A673 (cell line): ENCODE data around the gene XRCC3. TPM values are rescaled to one million over a fixed set of nuclear protein-coding genes. Genes with fewer than 3 reads are reported as not detected.

Source experiments
- BruUV-seq: library from RNA; stranded (reverse); fragments of 400-500 nt; replicated peaks from 2 replicates; lab custom pipeline; 2021; lab: Mats Ljungman, UMichigan
- CTCF ChIA-PET: fragments of 300-600 bp; sonication (Branson Sonifier 250); formaldehyde crosslinking; loops from one replicate; lab custom pipeline; 2022; ENCODE audit warnings: antibody characterized with exemption; lab: Charles Lee
- POLR2A ChIA-PET: fragments of 300-600 bp; sonication (Branson Sonifier 250); formaldehyde crosslinking; loops from one replicate; lab custom pipeline; 2022; ENCODE audit warnings: antibody characterized with exemption; ENCODE audit not compliant: low non-redundant PET; lab: Charles Lee
- DNase-seq: peaks from one replicate; pipeline ENCODE4 v3.0.0-alpha.2; 2015; ENCODE audit warnings: low spot score
- H3K27ac ChIP-seq: fragments of 200-600 bp; sonication (generic); 2 replicates; pipeline ENCODE4 v1.5.1; 2016; ENCODE audit warnings: mixed run types, low read depth, mild to moderate bottlenecking, mixed read lengths, antibody characterized with exemption, low read length; ENCODE audit not compliant: poor library complexity, severe bottlenecking
- H3K27me3 ChIP-seq: fragments of 200-600 bp; sonication (generic); replicated peaks from 2 replicates; pipeline ENCODE4 v1.6.1; 2017; ENCODE audit warnings: mixed run types, low read depth, mild to moderate bottlenecking, mixed read lengths, antibody characterized with exemption, low read length; ENCODE audit not compliant: insufficient read depth, poor library complexity
- H3K36me3 ChIP-seq: fragments of 200-600 bp; sonication (generic); 2 replicates; pipeline ENCODE4 v1.6.1; 2016; ENCODE audit warnings: mixed run types, mild to moderate bottlenecking, mixed read lengths, antibody characterized with exemption, low read length; ENCODE audit not compliant: insufficient read depth, poor library complexity, severe bottlenecking
- H3K4me1 ChIP-seq: fragments of 200-600 bp; sonication (generic); 2 replicates; pipeline ENCODE4 v1.6.1; 2017; ENCODE audit warnings: mixed run types, mild to moderate bottlenecking, mixed read lengths, antibody characterized with exemption, low read length; ENCODE audit not compliant: insufficient read depth, poor library complexity, severe bottlenecking
- H3K4me3 ChIP-seq: fragments of 200-600 bp; sonication (generic); 2 replicates; pipeline ENCODE4 v1.5.1; 2016; ENCODE audit warnings: low read depth, mixed run types, mild to moderate bottlenecking, mixed read lengths, low read length; ENCODE audit not compliant: poor library complexity, severe bottlenecking
- H3K9me3 ChIP-seq: fragments of 200-600 bp; sonication (generic); 2 replicates; pipeline ENCODE4 v1.6.1; 2016; ENCODE audit warnings: mixed run types, low read depth, mild to moderate bottlenecking, mixed read lengths, antibody characterized with exemption, low read length; ENCODE audit not compliant: poor library complexity, severe bottlenecking
- EZH2 ChIP-seq: fragments of 200-600 bp; sonication (generic); IDR thresholded peaks from 2 replicates; pipeline ENCODE4 v1.6.1; 2017; ENCODE audit warnings: borderline replicate concordance, low read depth, mild to moderate bottlenecking, mixed read lengths, antibody characterized with exemption, low read length; ENCODE audit not compliant: poor library complexity, severe bottlenecking
- intact Hi-C: fragments of 100-400 bp; cut with micrococcal nuclease; formaldehyde crosslinking; loops from one replicate; pipeline ENCODE4 v1.10.0; 2022; ENCODE audit not compliant: unreplicated experiment
- total RNA-seq: library from RNA; stranded (reverse); gene quantifications from 2 replicates; pipeline ENCODE4 v1.2.3, GENCODE V29; 2021
- TF ChIP-seq, protein P1 (sequence below): fragments of 300-800, 200-600 bp; sonication (generic); conservative IDR thresholded peaks from 2 replicates; pipeline ENCODE4 v1.5.1; 2017; ENCODE audit warnings: low read depth, mild to moderate bottlenecking, antibody characterized with exemption, low read length, moderate library complexity, mixed read lengths

XRCC3 gene
- total RNA-seq, 1 experiment from 2014 or later = 91.8 TPM

DNA sequence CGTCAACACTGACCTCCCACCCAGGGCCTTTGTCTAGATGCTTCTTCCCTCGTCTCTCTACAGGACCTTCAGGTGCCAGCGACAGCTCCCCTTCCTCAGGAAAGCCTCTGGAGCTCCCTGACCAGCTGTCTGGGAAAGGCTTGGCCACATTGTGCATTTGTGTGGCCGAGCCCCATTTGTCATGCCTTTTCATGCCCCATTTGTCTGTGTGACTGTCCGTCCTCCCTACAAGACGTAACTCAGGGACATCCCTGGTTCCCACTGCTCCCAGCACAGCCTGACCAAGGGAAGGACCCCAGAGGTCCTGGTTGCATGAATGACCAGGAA is 24.2 kb upstream of the XRCC3 start:
- TF ChIP-seq EZH2 = no peak
- TF ChIP-seq, protein P1, sequence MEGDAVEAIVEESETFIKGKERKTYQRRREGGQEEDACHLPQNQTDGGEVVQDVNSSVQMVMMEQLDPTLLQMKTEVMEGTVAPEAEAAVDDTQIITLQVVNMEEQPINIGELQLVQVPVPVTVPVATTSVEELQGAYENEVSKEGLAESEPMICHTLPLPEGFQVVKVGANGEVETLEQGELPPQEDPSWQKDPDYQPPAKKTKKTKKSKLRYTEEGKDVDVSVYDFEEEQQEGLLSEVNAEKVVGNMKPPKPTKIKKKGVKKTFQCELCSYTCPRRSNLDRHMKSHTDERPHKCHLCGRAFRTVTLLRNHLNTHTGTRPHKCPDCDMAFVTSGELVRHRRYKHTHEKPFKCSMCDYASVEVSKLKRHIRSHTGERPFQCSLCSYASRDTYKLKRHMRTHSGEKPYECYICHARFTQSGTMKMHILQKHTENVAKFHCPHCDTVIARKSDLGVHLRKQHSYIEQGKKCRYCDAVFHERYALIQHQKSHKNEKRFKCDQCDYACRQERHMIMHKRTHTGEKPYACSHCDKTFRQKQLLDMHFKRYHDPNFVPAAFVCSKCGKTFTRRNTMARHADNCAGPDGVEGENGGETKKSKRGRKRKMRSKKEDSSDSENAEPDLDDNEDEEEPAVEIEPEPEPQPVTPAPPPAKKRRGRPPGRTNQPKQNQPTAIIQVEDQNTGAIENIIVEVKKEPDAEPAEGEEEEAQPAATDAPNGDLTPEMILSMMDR = no peak
- ChIA-PET CTCF (no interaction called here), POLR2A (no interaction called here)
- DNase-seq = no peak
- no TSS peak for BruUV-seq
- intact Hi-C loops = no loop called here
- peaks cover 3% of the 10 kb centered on the region for H3K36me3 ChIP-seq
- H3K27me3 ChIP-seq = no peaks in the 10 kb centered on the region
- no peak overlapping the region for H3K4me3 ChIP-seq
- H3K4me1 ChIP-seq = no peaks in the 10 kb centered on the region
- no peaks in the 10 kb centered on the region for H3K9me3 ChIP-seq
- H3K27ac ChIP-seq = no peak overlapping the region

DNA sequence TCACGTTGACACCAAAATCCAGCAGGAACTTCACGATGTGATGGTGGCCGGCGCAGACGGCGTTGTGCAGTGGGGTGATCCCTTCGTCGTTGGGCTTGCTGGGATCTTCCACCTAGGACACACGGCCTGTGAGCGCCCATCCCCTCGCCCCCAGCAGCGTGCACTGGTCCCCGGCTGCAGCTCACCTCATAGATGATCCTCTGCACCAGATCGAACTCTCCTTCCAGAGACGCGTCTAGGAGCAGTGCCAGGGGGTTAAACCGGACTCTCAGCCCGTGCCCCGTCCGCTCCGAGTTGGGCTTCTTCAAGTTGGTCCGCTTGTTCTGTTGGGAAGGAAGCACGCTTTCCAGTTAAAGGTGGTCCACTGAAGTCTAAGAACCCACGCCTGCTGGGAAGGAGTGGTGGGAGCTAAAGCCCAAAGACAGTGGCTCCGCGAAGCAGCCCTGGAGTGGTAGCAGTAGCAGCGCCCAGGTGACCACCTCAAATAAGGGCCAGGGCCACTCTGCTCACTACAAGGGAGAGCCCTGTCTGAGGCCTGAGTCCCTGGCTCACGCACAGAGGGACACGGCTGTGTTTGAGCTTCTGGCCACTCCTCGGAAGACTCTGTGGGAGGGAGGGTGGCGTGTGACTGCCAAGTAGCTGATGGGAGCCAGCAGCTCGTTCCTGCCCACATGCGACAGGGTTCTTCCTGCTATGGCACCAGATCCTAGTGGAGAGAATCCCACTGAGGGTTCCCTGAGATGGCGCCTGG is 23.6 kb upstream of the XRCC3 start:
- no peaks in the 10 kb centered on the region for H3K27me3 ChIP-seq
- H3K36me3 ChIP-seq = peaks cover 4% of the 10 kb centered on the region
- H3K27ac ChIP-seq = no peak overlapping the region
- H3K4me1 ChIP-seq = no peaks in the 10 kb centered on the region
- H3K4me3 ChIP-seq = no peak overlapping the region
- ChIA-PET POLR2A (no interaction called here), CTCF (no interaction called here)
- H3K9me3 ChIP-seq = no peaks in the 10 kb centered on the region
- intact Hi-C loops = no loop called here
- no TSS peak for BruUV-seq
- no peak for TF ChIP-seq EZH2
- TF ChIP-seq, protein P1 = no peak
- no peak for DNase-seq

DNA sequence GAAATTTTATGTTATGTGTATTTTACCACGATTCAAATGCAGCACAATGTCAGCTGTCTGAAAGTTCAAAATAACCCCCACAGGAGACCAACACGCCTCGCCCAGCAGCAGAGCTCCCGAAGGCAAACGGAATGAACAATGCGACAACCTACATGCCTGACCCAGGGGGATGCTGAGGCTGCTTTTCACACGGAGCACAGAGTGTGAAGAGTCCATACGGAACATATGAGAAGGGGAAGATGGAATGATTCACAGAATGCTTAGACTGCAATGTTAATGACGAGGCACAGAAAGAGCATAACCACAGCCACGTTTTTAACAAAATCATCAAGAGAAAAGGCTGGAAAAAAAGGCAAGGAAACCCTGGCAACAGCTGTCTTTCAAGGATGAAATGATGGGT is 22.9 kb upstream of the XRCC3 start:
- DNase-seq = no peak
- no TSS peak for BruUV-seq
- ChIA-PET POLR2A (no interaction called here), CTCF (no interaction called here)
- TF ChIP-seq EZH2 = no peak
- peaks cover 9% of the 10 kb centered on the region for H3K36me3 ChIP-seq
- no peaks in the 10 kb centered on the region for H3K4me1 ChIP-seq
- H3K4me3 ChIP-seq = no peak overlapping the region
- H3K9me3 ChIP-seq = no peaks in the 10 kb centered on the region
- H3K27ac ChIP-seq = no peak overlapping the region
- H3K27me3 ChIP-seq = no peaks in the 10 kb centered on the region
- intact Hi-C loops = no loop called here
